Loucy (cell line): ENCODE measurements around the gene BEGAIN.

Experiments
- CTCF ChIP-seq: fragments of 200-600 bp; sonication (generic); conservative IDR thresholded peaks from 2 replicates; pipeline ENCODE4 v1.5.1; 2014; ENCODE audit warnings: mild to moderate bottlenecking, antibody characterized with exemption, low read length
- EZH2phosphoT487 ChIP-seq: fragments of 200-600 bp; IDR thresholded peaks from 2 replicates; pipeline ENCODE4 v1.6.1; 2018; ENCODE audit warnings: antibody characterized with exemption, mild to moderate bottlenecking, moderate library complexity, borderline replicate concordance

GRCh38 chr14:100568164-100568997, 18.8 kb downstream of the BEGAIN start:
- no peak for TF ChIP-seq CTCF
- no peak for TF ChIP-seq EZH2phosphoT487
